ENCODE data around the gene SH3PXD2A.

SH3PXD2A gene

DNA sequence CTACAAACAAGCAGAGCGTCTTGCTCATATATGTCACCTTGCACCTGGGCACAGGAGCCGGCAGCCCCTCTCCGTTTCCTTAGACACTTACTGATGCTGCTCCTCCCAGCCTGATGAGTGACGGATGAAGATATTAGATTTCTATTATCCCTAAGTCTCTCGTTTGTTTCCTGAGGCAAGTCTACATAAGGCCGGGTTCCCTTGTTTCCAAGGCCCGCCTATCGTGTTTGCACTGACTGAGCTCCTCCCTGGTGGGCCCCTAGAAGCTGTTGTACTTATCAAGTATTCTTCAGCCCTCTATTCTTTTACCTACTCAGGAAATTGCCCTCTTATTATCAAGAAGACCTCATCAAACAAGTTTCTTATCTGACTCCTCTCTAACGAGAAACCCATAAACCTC, 18.5 kb downstream of the SH3PXD2A start:
- in situ Hi-C loops (cut with MboI; ENCODE audit: low sequenced_read_pairs), result no loop called here

DNA sequence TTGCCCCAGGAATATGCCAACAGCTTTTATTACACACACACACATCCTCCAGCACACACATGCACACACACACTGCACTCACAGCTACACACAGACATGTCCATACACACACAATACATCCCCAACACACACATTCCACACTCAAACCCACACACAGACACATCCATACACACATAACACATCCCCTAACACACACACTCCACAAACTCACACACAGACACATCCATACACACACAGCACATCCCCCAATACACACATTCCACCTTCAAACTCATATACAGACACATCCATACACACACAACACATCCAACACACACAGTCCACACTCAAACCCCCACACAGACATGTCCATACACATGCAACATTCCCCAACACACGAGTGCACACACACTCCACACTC, 19.1 kb downstream of the SH3PXD2A start:
- in situ Hi-C loops (cut with MboI; ENCODE audit: low sequenced_read_pairs), result no loop called here

DNA sequence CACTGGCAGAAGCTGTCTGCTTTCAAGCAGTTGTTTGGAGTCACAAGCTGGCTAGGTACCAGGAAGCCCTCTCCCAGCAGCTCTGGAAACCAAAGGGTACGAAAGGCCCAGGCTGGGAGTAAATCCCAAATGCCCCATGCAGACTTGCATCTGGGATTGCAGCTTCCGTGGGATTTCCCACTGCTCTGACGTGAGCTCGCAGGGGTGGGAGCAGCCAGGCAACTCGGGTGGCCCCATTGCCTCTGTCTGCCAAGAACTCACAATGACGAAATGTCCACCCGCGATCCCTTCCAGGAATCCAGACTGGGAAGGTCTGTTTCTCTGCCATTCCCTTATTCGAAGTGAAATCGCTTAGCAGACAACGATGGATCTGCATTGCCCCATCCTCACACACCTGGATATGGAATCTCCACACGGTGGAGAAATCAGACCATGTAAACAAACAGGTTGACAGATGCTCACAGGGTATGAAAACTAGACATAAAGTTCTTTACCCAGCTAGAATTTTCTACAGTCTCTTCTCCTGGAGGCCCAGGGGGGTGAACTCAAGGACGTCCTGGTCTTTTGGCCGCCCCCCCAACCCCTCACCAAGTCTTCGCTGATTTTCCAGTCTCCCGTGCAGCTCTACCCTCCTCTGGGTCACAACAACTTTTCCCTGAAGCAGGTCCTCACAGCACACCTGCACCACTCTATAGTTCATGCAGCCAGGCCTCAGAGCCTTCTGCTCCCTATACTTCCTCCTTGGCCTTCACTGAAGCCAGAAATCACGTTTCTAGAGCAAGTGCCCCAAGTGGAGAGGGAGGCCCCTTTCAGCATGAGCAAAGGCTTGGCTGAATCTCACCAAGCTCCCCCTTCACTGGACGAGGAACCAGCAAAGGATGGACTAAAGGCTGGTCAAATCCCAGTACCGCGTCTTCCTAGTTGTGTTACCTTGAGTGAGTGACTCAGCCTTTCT, 20.0 kb downstream of the SH3PXD2A start:
- in situ Hi-C loops (cut with MboI; ENCODE audit: low sequenced_read_pairs), result no loop called here

DNA sequence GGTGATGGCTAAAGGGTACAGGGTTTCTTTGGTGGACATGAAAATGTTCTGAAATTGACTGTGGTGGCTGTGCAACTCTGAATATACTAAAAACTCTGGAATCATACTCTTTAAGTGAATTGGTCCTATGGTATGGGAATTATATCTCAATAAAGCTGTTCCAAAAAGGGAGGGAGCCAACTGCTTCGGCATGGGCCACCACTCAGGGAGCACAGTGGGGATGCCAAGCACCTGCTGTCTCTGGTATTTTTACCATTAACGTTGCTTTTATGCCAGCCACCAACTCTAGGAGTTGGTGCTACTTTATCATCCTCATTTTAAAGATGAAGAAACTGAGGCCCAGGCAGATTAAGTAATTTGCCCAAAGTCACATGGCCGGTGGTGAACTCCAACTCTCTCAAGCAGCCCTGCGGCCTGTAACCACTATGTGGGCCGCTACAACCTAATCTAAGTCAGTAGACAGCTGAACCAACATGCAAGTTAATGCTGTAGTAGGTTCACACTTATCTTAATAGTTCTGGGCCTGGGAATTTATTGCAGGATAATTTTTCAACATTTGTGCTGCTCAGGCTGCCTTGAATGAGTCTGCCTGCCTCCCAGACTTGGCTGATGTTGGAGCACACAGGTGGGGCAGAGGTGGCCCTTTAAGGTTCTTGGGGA, 20.8 kb downstream of the SH3PXD2A start:
- in situ Hi-C loops (cut with MboI; ENCODE audit: low sequenced_read_pairs), result no loop called here

DNA sequence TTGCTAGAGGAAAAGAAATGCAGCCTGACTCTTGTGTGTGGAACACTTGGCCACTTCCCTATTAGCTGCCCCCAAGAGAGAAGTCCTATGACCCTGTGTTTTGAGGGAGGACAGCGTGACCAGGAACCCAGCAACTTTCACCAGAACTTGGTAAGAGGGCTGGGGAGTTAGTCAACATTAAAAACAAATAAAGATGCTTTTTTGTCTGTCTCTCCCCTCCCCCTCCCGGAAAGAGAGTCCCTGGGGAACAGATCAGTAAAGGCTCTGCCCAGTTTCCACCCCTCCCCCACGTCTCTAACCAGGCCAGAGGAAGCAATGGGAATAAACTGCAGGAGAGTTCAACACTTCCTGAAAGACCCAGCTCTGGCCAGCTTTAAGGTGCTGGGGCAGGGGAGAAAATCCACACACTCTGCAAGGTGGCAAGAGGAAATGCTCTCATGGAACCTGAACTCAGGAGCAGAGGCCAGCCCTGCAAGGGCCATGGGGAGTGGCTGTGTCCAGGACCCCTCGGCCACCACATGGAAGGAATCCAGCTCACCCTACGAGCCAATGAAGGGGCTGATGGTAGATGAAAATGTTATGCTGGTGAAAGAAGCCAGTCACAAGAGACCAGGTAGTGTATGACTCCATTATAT, 21.5 kb downstream of the SH3PXD2A start:
- in situ Hi-C loops (cut with MboI; ENCODE audit: low sequenced_read_pairs), result no loop called here

DNA sequence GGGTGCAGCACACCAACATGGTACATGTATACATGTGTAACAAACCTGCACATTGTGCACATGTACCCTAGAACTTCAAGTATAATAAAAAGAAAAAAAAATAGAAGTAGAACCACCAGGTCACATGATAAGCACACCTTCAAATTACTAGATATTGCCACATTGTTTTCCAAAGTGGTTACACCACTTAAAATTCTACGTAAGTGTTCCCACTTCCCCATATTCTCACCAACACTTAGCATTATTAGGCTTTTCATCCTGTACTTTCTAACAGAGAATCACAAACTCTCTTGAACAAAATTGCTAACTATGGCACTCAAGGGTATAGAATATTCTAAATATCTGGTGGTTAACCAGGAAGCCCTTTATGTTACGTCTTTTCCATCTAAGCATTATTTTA, 22.6 kb downstream of the SH3PXD2A start:
- in situ Hi-C loops (cut with MboI; ENCODE audit: low sequenced_read_pairs), result no loop called here

DNA sequence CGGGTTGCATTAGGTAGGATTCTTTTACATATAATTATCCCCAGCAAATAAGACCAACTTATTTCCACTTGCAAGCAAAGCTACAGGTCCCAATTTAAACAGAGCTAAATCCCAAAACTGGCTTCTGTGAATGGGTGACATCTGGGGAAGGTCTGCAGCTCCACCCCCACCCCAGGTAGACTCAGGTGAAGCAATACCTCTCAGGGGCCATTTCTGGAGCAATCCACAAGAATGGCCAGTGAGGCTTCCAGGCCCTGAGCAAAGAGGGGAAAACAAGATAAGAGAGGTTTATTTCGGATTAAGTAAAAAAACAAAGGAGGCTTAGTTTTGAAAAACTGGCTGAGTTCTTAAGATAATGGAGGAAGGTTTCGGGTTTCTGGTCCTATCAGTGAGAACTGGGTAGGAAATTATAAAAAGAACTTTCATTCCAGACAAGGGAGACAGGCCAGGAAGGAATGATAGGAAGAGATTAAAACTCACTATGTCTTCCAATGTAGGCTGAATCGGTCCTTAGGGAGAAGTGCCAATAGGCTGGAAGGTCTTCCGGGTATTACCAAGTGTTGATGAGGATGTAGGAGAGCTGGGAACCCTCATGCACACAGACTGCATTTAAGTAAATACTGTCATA, 25.4 kb downstream of the SH3PXD2A start:
- in situ Hi-C loops (cut with MboI; ENCODE audit: low sequenced_read_pairs), result no loop called here

DNA sequence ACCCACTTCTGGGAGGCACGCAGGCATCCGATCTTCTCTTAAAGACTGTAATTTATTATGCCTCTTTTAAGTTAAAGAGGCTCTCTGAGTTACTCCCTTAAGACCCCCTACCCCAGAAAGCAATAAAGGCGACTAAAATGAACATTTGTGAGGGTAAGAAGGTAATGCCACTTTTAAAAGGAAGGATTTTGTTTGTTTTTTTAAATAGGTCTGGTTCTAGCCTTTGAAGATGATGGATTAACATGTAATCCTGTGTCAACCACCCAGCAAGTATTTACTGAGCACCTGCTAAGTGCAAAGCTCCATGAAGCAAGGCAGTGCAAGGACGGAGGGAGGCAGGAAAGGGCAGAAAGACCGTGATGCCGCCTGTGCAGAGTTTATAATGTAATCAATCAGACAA, 26.1 kb downstream of the SH3PXD2A start:
- in situ Hi-C loops (cut with MboI; ENCODE audit: low sequenced_read_pairs), result no loop called here

DNA sequence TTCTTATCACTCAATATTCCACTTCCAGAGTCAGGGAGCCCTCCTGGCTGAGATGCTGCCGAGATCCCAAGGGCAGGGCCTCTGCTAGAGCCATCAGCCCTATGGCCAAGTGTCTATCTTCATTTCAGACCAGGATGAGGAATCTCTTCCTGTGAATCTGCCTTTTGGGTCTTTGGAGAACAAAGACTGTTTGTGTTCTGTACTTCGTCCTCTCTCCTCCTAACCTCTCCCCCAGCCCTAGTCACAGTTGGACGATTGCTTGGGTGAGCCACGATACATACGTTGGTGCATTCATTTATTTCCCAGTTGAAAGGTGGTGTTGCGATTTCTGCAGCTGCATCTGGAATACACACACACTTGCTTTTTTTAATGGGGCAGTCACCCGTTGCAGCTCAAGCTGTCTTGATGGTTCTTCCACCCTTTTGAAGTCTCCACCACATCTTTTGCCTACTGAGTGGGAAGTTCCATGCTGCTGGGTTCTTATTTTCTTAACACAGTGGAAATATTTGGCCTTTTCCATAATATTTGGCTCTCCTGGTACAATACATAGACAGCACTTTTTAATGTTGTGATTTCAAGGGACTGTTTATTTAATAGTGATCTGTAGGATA, 26.7 kb downstream of the SH3PXD2A start:
- in situ Hi-C loops (cut with MboI; ENCODE audit: low sequenced_read_pairs), result no loop called here

DNA sequence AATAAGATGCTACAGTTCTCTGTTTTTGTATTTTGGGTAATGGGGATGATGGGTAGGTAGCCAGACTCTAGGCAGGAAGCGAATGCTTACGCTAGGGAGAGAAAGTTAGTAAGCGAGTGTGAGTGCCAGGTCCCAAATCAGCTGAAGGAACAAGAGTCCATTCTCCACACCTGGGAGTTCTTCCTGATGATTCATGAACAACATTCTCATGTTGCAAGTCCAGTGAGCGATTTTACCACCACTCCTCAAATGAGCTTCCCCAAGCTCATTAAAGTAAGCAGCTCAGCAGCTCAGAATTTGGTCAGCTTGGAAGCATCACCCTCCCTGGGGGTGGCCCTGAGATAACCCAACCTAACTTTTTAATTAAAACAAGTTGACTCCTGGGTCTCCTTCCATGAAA, 27.3 kb downstream of the SH3PXD2A start:
- in situ Hi-C loops (cut with MboI; ENCODE audit: low sequenced_read_pairs), result no loop called here

DNA sequence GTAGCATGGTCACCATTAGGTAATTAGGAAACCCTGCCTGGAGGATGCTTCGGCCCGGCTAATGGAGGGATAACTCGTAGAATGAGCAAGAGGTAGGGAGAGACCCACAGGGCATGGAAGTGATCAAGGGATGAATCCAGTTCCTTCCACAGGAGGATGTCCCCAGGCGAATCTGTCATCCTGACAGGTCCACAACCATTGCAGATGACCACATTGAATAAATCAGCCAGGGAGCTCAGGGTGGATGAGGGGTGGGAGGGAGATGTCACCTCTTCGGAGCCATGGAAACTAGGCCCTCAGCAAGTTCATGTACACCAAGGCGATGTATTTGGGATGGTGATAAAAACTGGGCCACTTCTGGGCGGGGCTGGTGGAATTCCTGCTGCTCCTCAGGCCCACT, 28.5 kb downstream of the SH3PXD2A start:
- in situ Hi-C loops (cut with MboI; ENCODE audit: low sequenced_read_pairs), result no loop called here

DNA sequence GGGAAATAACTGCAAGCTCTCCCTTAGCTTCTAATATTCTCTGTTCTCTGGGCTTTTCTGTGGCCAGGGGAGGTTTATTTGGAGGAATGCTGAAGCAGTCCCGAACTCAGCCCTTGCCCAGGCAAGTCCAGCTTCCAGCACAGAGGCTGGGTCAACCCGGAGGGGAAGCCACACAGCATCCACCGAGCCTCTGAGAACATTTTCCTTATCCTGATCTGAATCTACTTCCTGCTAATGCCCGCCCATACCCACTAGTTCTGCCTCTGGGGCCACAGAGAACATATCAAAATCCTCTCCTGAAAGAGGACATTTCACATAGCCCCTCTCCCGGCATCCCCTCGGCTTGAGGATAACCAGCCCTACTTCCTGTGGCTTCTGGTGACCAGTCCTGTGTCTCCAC, 31.1 kb downstream of the SH3PXD2A start:
- in situ Hi-C loops (cut with MboI; ENCODE audit: low sequenced_read_pairs), result no loop called here

DNA sequence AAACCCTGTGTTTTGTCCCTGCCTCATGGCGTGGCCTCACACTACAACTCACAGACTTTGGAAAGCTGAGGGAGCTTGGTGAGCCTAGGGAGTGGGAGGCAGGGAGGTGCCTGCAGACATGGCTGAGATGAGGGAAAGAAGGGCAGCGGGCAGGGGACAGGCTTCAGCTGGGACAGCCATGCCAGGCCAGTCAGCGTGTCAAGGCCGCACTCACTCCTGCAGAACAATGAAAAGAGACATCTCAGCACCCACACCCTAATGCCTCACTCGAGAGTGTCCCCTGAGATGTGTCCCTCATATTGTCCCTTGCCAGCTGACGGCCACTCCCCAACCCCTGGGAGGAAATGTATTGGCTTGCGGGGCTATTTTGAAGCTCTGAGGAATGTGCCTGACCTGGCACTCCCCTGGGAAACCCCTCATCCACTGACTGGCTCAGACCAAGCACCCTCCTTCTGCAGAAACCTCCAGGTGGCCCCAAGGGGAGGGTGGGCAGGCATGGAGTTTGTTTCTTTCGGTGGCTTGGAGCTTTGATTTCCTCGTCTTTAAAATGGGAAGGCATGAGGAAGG, 31.6 kb downstream of the SH3PXD2A start:
- in situ Hi-C loops (cut with MboI; ENCODE audit: low sequenced_read_pairs), result no loop called here

DNA sequence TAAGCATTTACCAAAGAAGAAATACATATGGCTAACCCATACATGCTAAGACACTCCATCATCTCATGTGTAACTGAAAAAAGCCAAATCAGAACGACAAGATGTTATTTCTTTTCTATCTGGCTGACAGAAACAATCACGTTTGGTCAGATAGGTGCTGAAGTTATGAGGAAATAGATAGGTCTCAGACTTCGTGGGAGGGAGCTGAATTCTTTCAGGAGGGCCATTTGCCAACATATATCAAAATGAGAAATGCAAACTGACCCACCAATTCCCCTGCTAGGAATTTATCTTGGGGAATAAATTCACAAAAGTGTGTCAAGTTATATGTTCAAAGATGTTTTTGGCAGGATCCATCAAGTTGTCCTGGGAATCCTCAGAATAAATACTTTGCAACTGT, 32.6 kb downstream of the SH3PXD2A start:
- in situ Hi-C loops (cut with MboI; ENCODE audit: low sequenced_read_pairs), result no loop called here

DNA sequence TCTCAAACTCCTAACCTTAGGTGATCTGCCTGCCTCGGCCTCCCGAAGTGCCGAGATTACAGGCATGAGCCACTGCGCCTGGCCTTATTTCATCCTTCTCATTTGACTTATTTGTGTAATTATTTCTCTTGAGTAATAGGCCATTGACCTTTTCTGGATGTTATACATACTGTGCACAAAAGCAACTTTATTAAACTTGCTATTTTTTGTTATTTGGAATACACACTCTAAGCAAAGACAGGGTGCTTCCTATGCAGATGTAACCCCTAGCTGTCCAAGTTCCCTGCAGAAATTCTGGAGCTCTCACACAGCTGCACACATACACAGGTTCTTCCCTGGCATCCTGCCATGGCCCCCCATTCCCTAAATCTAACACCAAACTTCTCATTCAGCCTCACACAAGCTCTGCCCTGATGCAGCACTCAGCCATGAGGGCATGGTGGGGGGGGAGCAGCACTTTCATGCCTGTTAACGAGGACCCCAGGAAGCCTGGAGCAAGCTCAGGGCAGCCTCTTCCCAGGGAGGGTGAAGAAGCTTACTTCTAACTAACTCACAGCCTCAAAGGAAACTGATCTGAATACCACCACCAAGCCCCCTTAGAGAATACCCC, 33.2 kb downstream of the SH3PXD2A start:
- in situ Hi-C loops (cut with MboI; ENCODE audit: low sequenced_read_pairs), result no loop called here

DNA sequence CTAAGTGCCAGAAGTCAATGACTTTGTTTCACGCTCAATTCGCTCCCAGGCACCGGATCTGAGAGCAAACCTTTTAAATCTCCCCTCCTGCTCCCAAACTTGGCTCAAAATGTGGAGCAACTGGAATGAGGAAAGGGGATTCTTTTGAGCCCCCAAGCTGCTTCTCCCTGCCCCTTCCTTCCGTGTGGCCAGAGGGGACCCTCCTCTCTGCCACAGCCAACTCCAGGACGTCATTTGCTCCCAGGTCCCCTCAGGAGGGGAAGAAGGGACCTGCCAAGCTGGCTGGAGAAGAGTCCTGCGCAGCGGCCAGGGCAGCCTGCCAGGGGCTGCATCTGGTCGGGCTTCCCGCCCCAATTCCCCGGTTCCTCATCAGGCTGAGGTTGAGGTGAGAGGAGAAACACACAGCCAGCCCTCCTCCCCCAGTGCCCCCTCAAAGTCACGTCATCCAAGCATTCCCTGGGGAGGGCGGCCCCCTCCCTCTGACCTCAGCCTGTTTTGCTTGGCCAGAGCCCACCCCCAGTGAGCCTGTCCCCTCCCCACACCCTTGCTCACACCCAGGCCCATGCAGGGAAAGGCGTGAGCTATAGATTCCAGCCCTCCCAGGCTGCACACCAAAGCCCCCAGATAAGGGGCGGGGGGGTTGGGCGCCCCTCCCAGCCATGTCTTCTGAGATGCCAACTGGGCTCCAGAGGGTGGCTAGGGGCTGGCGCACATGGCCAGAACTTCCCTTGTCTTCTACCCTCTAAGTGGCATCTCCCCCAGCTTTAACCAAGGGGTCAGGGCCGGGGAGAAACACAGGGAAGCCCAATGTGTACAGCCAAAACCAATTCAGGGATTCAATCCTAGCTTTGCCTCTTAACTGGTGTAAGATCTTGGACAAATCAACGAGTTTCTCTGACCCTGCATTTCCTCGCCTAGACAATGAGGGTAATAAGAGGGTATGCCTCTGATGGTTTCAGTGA, 35.0 kb downstream of the SH3PXD2A start:
- in situ Hi-C loops (cut with MboI; ENCODE audit: low sequenced_read_pairs), result no loop called here

DNA sequence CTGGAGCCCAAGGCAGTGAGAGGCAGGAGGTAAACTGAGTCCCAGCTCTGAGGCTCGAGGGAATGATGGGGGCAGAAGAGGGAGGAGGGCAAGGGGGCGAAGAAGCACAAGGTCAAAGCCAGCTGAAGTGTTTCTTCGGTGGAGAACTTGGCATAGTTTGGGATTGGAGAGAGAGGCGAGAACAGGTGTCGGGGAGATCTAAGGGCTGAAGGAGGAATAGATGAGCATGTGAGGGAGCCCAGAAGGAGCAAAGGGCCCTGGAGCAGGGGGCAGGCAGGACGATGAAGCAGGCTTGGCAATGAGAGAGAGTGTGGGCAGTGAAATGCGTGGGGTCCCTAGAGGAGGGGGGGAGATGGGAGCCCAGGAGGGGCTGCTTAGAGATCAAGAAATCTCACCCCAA, 35.9 kb downstream of the SH3PXD2A start:
- in situ Hi-C loops (cut with MboI; ENCODE audit: low sequenced_read_pairs), result no loop called here

DNA sequence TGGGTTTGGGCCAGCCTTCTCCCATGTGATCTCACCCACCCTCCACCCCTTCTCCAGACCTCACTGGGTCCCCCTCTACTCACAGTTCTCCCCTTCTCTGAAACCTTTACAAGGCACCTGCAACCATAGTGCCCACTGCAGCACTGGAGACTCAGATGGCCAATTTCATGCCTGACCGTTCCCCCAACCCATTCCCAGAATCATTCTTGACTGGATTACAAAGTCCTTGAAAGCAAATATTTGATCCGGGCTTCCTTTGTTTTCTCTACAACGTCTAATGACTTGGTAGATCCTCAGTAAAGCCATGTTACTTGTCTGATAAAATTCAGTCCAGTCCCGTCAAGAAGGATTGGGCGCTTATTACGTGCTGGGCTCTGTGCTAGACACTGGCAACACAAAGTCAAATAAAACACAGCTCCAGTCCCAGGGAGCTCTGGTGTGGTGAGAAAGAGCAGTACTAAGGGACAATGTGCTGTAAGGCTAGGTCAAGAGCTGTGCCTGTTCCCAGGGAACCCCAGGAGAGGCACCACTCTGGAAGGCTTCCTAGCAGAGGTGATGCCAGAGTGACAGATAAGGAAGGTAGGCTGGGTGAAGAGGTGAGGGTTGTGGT, 36.5 kb downstream of the SH3PXD2A start:
- in situ Hi-C loops (cut with MboI; ENCODE audit: low sequenced_read_pairs), result no loop called here

DNA sequence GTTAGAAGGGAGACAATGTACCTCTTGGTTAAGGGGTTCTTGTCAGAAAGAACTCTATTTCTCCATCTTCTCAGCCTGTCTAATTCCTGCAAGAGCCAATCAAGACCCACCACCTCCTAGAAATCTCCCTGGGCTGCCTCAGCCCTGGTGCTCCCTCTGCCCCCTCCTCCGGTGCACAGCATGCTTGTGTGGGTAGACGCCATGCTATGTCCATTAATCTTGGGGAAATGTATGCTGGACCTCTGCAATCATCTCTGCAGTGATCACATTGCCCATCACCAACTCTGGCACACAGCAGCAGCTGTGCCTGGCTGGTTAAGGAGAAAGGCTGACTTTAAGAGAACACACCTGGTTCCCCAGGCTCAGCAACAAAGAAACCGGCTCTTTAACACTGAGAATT, 37.3 kb downstream of the SH3PXD2A start:
- in situ Hi-C loops (cut with MboI; ENCODE audit: low sequenced_read_pairs), result no loop called here

Data from HL-60/S4 treated with retinoic acid at 250 ng/mL for 4 days and 3 days (cell line).